GM12872 (cell line): Measurements from ENCODE around the gene KCNMA1.

Source experiments
- CTCF ChIP-seq: IDR thresholded peaks from 3 replicates; pipeline ENCODE4 v1.5.1; 2011; ENCODE audit warnings: low read depth, mild to moderate bottlenecking, low read length, moderate library complexity; ENCODE audit not compliant: insufficient read depth

Gene KCNMA1

GRCh38 chr10:76903387-76903945 is 734.1 kb downstream of the KCNMA1 start:
- no peak for TF ChIP-seq CTCF

- TF ChIP-seq CTCF, result 0 out of 3 replicates have a peak, but pooled peaks have one; percentile 10
Observed at GRCh38 chr10:76902949-76903348, 734.7 kb downstream of the KCNMA1 start.

- no peak for TF ChIP-seq CTCF
Observed at GRCh38 chr10:76901701-76902100, 735.9 kb downstream of the KCNMA1 start.

- TF ChIP-seq CTCF, result no peak
Observed at GRCh38 chr10:76899490-76899889, 738.1 kb downstream of the KCNMA1 start.

- no peak for TF ChIP-seq CTCF
Observed at GRCh38 chr10:76892766-76893479, 744.7 kb downstream of the KCNMA1 start.

GRCh38 chr10:76887223-76888010 is 750.2 kb downstream of the KCNMA1 start:
- TF ChIP-seq CTCF, result no peak

- no peak for TF ChIP-seq CTCF
Observed at GRCh38 chr10:76885816-76886215, 751.8 kb downstream of the KCNMA1 start.
